ENCODE results near the gene MTARC1. TPM values are rescaled to one million over a fixed set of nuclear protein-coding genes. Genes with fewer than 3 reads are reported as not detected.

The MTARC1 gene
- total RNA-seq, 1 donor from 2014 or later, result 37.1 TPM

GRCh38 chr1:220804202-220804586, 17.5 kb downstream of the MTARC1 start:
- Mint-ChIP-seq H3K9me3 (ENCODE audit: low read depth) (no peaks in the 10 kb centered on the region), H3K36me3 (ENCODE audit: insufficient read depth) (peaks cover 14% of the 10 kb centered on the region), H3K4me3 (ENCODE audit: low read depth) (no peak overlapping the region)

DNA sequence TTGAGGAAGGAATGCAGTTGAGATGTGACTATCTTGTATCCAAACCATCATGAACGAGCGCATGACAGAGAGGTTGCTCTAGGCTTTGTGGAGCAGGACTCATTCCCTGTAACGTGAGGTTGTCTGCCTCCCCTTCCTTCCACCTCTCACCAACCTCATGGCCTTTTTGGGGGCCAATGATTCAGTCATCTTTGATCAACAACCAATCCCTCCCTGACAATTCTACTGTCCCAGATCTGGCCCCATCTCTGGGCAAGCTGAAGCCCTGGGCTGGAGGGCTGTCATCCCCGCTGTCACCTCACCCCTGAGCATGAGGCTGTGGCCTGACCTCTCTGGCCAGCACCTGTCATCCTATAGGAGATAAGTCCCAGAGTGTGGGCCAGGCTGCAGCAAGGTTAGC, 19.7 kb downstream of the MTARC1 start:
- Mint-ChIP-seq H3K4me1 (ENCODE audit: low read depth) (no peaks in the 10 kb centered on the region), H3K36me3 (ENCODE audit: insufficient read depth) (peaks cover 21% of the 10 kb centered on the region), H3K27ac (peak overlapping the region; percentile 45), H3K27me3 (no peaks in the 10 kb centered on the region), H3K9me3 (ENCODE audit: low read depth) (no peaks in the 10 kb centered on the region), H3K4me3 (ENCODE audit: low read depth) (no peak overlapping the region)
- TF ChIP-seq, protein P1, sequence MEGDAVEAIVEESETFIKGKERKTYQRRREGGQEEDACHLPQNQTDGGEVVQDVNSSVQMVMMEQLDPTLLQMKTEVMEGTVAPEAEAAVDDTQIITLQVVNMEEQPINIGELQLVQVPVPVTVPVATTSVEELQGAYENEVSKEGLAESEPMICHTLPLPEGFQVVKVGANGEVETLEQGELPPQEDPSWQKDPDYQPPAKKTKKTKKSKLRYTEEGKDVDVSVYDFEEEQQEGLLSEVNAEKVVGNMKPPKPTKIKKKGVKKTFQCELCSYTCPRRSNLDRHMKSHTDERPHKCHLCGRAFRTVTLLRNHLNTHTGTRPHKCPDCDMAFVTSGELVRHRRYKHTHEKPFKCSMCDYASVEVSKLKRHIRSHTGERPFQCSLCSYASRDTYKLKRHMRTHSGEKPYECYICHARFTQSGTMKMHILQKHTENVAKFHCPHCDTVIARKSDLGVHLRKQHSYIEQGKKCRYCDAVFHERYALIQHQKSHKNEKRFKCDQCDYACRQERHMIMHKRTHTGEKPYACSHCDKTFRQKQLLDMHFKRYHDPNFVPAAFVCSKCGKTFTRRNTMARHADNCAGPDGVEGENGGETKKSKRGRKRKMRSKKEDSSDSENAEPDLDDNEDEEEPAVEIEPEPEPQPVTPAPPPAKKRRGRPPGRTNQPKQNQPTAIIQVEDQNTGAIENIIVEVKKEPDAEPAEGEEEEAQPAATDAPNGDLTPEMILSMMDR (IDR thresholded peaks at IDR 0.05; ENCODE audit: unreplicated experiment), result no peak
- DNase-seq (ENCODE audit: low spot score, unreplicated experiment), result no peak

More at GRCh38 chr1:220804202-220804586, 17.5 kb downstream of the MTARC1 start:
- TF ChIP-seq, protein P1 (IDR thresholded peaks at IDR 0.05; ENCODE audit: unreplicated experiment), result no peak
- Mint-ChIP-seq H3K4me1 (ENCODE audit: low read depth) (no peaks in the 10 kb centered on the region), H3K27ac (no peak overlapping the region), H3K27me3 (no peaks in the 10 kb centered on the region)
- no peak for DNase-seq (ENCODE audit: low spot score, unreplicated experiment)

DNA sequence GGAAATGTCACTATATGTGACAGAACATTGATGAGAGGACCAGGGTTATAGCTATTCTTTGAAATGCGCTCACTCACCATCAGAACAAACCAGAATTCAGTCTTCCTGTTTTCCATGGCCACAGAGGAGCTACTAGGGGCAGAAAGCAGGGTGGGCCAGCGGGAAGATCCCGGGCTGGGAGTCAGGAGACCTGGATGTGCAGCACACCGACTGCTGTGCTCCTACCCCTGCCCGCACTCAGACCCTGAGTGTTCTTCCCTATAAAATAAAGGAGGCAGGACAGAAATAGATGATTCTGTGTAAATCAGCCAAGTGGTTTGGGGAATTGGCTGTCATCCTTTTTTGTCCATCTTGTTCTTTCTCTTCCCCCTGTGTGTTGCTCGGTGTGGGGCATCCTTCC, 21.0 kb downstream of the MTARC1 start:
- Mint-ChIP-seq H3K27me3 (no peaks in the 10 kb centered on the region), H3K27ac (no peak overlapping the region), H3K4me1 (ENCODE audit: low read depth) (no peaks in the 10 kb centered on the region), H3K4me3 (ENCODE audit: low read depth) (no peak overlapping the region), H3K9me3 (ENCODE audit: low read depth) (no peaks in the 10 kb centered on the region), H3K36me3 (ENCODE audit: insufficient read depth) (peaks cover 27% of the 10 kb centered on the region)
- TF ChIP-seq, protein P1 (IDR thresholded peaks at IDR 0.05; ENCODE audit: unreplicated experiment), result no peak
- DNase-seq (ENCODE audit: low spot score, unreplicated experiment), result no peak

- Mint-ChIP-seq H3K4me1 (ENCODE audit: low read depth) (no peaks in the 10 kb centered on the region), H3K4me3 (ENCODE audit: low read depth) (no peak overlapping the region), H3K27ac (no peak overlapping the region), H3K9me3 (ENCODE audit: low read depth) (no peaks in the 10 kb centered on the region), H3K36me3 (ENCODE audit: insufficient read depth) (peaks cover 33% of the 10 kb centered on the region), H3K27me3 (no peaks in the 10 kb centered on the region)
- no peak for DNase-seq (ENCODE audit: low spot score, unreplicated experiment)
- TF ChIP-seq, protein P1 (IDR thresholded peaks at IDR 0.05; ENCODE audit: unreplicated experiment), result no peak
These were observed 21.9 kb downstream of the MTARC1 start for GRCh38 chr1:220808345-220809186.

DNA sequence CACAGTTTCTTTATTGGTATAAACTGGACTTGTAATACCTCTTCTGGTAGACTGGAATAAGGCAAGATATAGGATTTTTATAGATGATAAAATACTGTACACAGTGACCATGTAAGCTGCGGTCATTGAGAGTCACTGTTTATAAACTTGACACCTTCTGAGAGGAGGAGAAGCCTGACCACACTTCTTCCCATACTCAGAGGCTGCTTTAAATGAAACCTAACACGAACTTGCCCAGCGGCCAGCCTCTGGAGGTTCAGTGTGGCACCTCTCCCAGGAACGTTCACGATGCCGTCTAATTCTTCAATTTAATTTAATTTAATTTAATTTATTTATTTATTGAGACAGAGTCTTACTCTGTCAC, 22.5 kb downstream of the MTARC1 start:
- DNase-seq (ENCODE audit: low spot score, unreplicated experiment), result no peak
- Mint-ChIP-seq H3K4me1 (ENCODE audit: low read depth) (no peaks in the 10 kb centered on the region), H3K9me3 (ENCODE audit: low read depth) (no peaks in the 10 kb centered on the region), H3K36me3 (ENCODE audit: insufficient read depth) (peaks cover 34% of the 10 kb centered on the region), H3K27me3 (no peaks in the 10 kb centered on the region), H3K4me3 (ENCODE audit: low read depth) (no peak overlapping the region), H3K27ac (no peak overlapping the region)
- TF ChIP-seq, protein P1 (IDR thresholded peaks at IDR 0.05; ENCODE audit: unreplicated experiment), result no peak

Measured in progenitor cell of endocrine pancreas (in vitro differentiated cells).